UCSD-AML1 (cell line): ENCODE results near the gene ULBP1.
A peak's percentile ranks its signal among the peaks of the same experiment; 100 is the strongest.
"Not testable (repeated sequence)": the region's sequence is repeated elsewhere in the genome, so short reads cannot be mapped to it uniquely, and the experiment has no call there.

ENCODE experiments used
- DNase-seq: peaks from one replicate; lab custom pipeline; 2025; ENCODE audit not compliant: unreplicated experiment; lab: John Stamatoyannopoulos, UW

The ULBP1 gene

GRCh38 chr6:149933036-149933435, 30.7 kb upstream of the ULBP1 start:
- DNase-seq, result no peak

GRCh38 chr6:149933461-149933860, 30.3 kb upstream of the ULBP1 start:
- DNase-seq, result no peak

GRCh38 chr6:149934249-149935156, 29.2 kb upstream of the ULBP1 start:
- DNase-seq, result peak; percentile 31

- no peak for DNase-seq
Measured at GRCh38 chr6:149935246-149935645, 28.5 kb upstream of the ULBP1 start.

- no peak for DNase-seq
Measured at GRCh38 chr6:149935668-149936067, 28.1 kb upstream of the ULBP1 start.

- no peak for DNase-seq
Measured at GRCh38 chr6:149936743-149937142, 27.0 kb upstream of the ULBP1 start.

GRCh38 chr6:149938013-149938570, 25.7 kb upstream of the ULBP1 start:
- DNase-seq, result not testable (repeated sequence)

GRCh38 chr6:149938571-149939355, 25.0 kb upstream of the ULBP1 start:
- no peak for DNase-seq

- no peak for DNase-seq
Measured at GRCh38 chr6:149939356-149939648, 24.4 kb upstream of the ULBP1 start.

- DNase-seq, result no peak
Measured at GRCh38 chr6:149939909-149940671, 23.7 kb upstream of the ULBP1 start.

GRCh38 chr6:149940672-149940982, 23.1 kb upstream of the ULBP1 start:
- no peak for DNase-seq

GRCh38 chr6:149941583-149942460, 21.9 kb upstream of the ULBP1 start, which contains the start of gene ULBP2:
Gene ULBP2 (plus strand): TSS chr6:149942014. CDS start chr6:149942073, 59 bp downstream.
- DNase-seq, result peak; percentile 87

- DNase-seq, result no peak
Measured at GRCh38 chr6:149942461-149942829, 21.3 kb upstream of the ULBP1 start.

- DNase-seq, result not testable (repeated sequence)
Measured at GRCh38 chr6:149943321-149943720, 20.4 kb upstream of the ULBP1 start.

GRCh38 chr6:149945276-149945675, 18.5 kb upstream of the ULBP1 start:
- DNase-seq, result not testable (repeated sequence)

- not testable (repeated sequence) for DNase-seq
Measured at GRCh38 chr6:149946631-149947030, 17.1 kb upstream of the ULBP1 start.

- DNase-seq, result not testable (repeated sequence)
Measured at GRCh38 chr6:149947533-149947932, 16.2 kb upstream of the ULBP1 start.

- DNase-seq, result no peak
Measured at GRCh38 chr6:149948011-149948410, 15.7 kb upstream of the ULBP1 start.

GRCh38 chr6:149948616-149949015, 15.1 kb upstream of the ULBP1 start:
- DNase-seq, result no peak

- DNase-seq, result no peak
Measured at GRCh38 chr6:149950423-149950822, 13.3 kb upstream of the ULBP1 start.
